HFFc6 (cell line): ENCODE measurements around the gene JADE2. TPM values are rescaled to one million over a fixed set of nuclear protein-coding genes. Genes with fewer than 3 reads are reported as not detected.

ENCODE experiments used
- DNase-seq: peaks from one replicate; pipeline ENCODE4 v3.0.0-alpha.2; 2018
- H3K27ac Mint-ChIP-seq: 2 replicates; pipeline ENCODE4 v1.8.0; 2020; ENCODE audit warnings: mild to moderate bottlenecking, mixed read lengths
- H3K27me3 Mint-ChIP-seq: 2 replicates; pipeline ENCODE4 v1.8.0; 2021; ENCODE audit warnings: mild to moderate bottlenecking, moderate library complexity, mixed read lengths; ENCODE audit not compliant: insufficient read depth
- H3K36me3 Mint-ChIP-seq: 2 replicates; pipeline ENCODE4 v1.8.0; 2021; ENCODE audit warnings: low read depth, mixed read lengths
- H3K4me1 Mint-ChIP-seq: 2 replicates; pipeline ENCODE4 v1.8.0; 2020; ENCODE audit warnings: low read depth, mixed read lengths
- H3K4me3 Mint-ChIP-seq: 2 replicates; pipeline ENCODE4 v1.8.0; 2020; ENCODE audit warnings: mild to moderate bottlenecking, moderate library complexity, mixed read lengths
- H3K9me3 Mint-ChIP-seq: 2 replicates; pipeline ENCODE4 v1.8.0; 2020; ENCODE audit warnings: mild to moderate bottlenecking, mixed read lengths
- CTCF ChIP-seq: fragments of 200-600 bp; sonication (generic); IDR thresholded peaks from 2 replicates; pipeline ENCODE4 v1.5.0; 2021; ENCODE audit warnings: antibody characterized with exemption, mild to moderate bottlenecking
- total RNA-seq, 6 experiments: library from RNA; stranded (reverse); fragmentation: NEBNext Ultra II Directional; extraction: Animal tissue kit (Norgen Biotek cat#: 25700); gene quantifications; 2 replicates in 1 of 6; 3 replicates in 5 of 6; pipeline ENCODE4 v1.2.3, GENCODE V29; 2021

Gene JADE2
- total RNA-seq, 6 experiments from 2014 or later = 32.8 to 41.0 (median 39.6) TPM

GRCh38 chr5:134525683-134526482, 413 bp downstream of the JADE2 start:
- no peaks in the 10 kb centered on the region for H3K9me3 Mint-ChIP-seq
- no peak for TF ChIP-seq CTCF
- H3K4me3 Mint-ChIP-seq = peak overlapping the region; percentile 93
- H3K27ac Mint-ChIP-seq = peak overlapping the region; percentile 90
- H3K4me1 Mint-ChIP-seq = peaks cover 28% of the 10 kb centered on the region
- peaks cover 12% of the 10 kb centered on the region for H3K27me3 Mint-ChIP-seq
- no peaks in the 10 kb centered on the region for H3K36me3 Mint-ChIP-seq
- DNase-seq = peak; percentile 71

- Mint-ChIP-seq H3K27ac (peak overlapping the region; percentile 90), H3K4me1 (peaks cover 31% of the 10 kb centered on the region), H3K4me3 (peak overlapping the region; percentile 93), H3K27me3 (peaks cover 10% of the 10 kb centered on the region), H3K9me3 (no peaks in the 10 kb centered on the region), H3K36me3 (no peaks in the 10 kb centered on the region)
- peak; percentile 57 for DNase-seq
- TF ChIP-seq CTCF = peak; percentile 76
Measured at GRCh38 chr5:134526483-134527155, 1.1 kb downstream of the JADE2 start.

GRCh38 chr5:134527156-134527960, 1.9 kb downstream of the JADE2 start:
- no peaks in the 10 kb centered on the region for H3K9me3 Mint-ChIP-seq
- peak overlapping the region; percentile 81 for H3K27ac Mint-ChIP-seq

GRCh38 chr5:134527961-134528424, 2.5 kb downstream of the JADE2 start:
- DNase-seq = no peak
- no peaks in the 10 kb centered on the region for H3K36me3 Mint-ChIP-seq
- TF ChIP-seq CTCF = no peak; the same call in none of the 2 replicates
- peaks cover 40% of the 10 kb centered on the region for H3K4me1 Mint-ChIP-seq
- peak overlapping the region; percentile 81 for H3K27ac Mint-ChIP-seq
- no peaks in the 10 kb centered on the region for H3K9me3 Mint-ChIP-seq
- peak overlapping the region; percentile 93 for H3K4me3 Mint-ChIP-seq
- peaks cover 5% of the 10 kb centered on the region for H3K27me3 Mint-ChIP-seq

More at GRCh38 chr5:134527156-134527960, 1.9 kb downstream of the JADE2 start:
- peak; percentile 84 for TF ChIP-seq CTCF
- Mint-ChIP-seq H3K36me3 (no peaks in the 10 kb centered on the region), H3K27me3 (peaks cover 8% of the 10 kb centered on the region), H3K4me1 (peaks cover 38% of the 10 kb centered on the region), H3K4me3 (peak overlapping the region; percentile 93)
- DNase-seq = peak; percentile 88

- TF ChIP-seq CTCF = no peak
- DNase-seq = no peak
- Mint-ChIP-seq H3K36me3 (no peaks in the 10 kb centered on the region), H3K27me3 (peaks cover 4% of the 10 kb centered on the region), H3K9me3 (no peaks in the 10 kb centered on the region), H3K4me1 (peaks cover 42% of the 10 kb centered on the region), H3K4me3 (peak overlapping the region; percentile 93), H3K27ac (peak overlapping the region; percentile 81; the same call in 1 of the 2 replicates)
Measured at GRCh38 chr5:134528556-134528955, 3.1 kb downstream of the JADE2 start.
